LNCaP clone FGC (cell line): Measurements from ENCODE around the gene FUCA1.

Source experiments
- DNase-seq: peaks from one replicate; pipeline ENCODE4 v3.0.0-alpha.2; 2011; ENCODE audit warnings: low read depth
- H3K4me3 ChIP-seq: 2 replicates; pipeline ENCODE4 v1.5.1; 2011; ENCODE audit warnings: mild to moderate bottlenecking, low read depth, low read length, control low read depth
- TF ChIP-seq, protein P1 (sequence below): IDR thresholded peaks from 2 replicates; pipeline ENCODE4 v1.5.1; 2012; ENCODE audit warnings: mild to moderate bottlenecking; ENCODE audit not compliant: control insufficient read depth, insufficient read depth; ENCODE audit errors: extremely low read depth

Gene FUCA1

DNA sequence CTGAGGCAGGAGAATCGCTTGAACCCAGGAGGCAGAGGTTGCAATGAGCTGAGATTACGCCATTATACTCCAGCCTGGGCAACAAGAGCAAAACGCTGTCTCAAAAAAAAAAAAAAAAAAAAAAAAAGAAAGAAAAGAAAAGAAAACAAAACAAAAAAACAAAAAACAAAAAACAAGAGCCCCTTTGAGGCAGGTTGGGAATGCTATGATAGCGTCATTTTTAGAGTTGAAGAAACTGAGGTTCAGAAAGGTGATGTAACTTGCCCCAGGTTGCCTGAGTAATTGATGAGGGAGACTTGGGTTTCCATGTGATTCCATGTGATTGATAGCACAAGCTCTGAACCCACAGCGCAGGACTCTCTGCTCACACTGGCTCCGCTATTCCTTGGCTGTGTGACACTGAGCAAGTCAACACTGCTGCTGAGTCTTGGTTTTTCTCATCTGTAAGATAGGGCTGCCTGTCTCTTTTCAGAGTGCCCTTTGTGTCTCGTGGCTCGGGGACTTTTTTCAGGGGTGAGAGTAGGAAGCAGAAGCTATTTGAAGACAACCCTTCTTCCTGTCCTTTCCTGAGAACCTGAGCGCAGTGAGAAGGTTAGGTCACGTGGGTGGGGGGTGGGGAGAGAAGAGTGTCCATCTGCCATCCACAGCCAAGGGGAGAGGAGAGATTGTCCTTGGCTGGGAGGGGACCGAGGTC lies 42.6 kb upstream of the FUCA1 start:
- H3K4me3 ChIP-seq, result no peak overlapping the region
- TF ChIP-seq, protein P1, sequence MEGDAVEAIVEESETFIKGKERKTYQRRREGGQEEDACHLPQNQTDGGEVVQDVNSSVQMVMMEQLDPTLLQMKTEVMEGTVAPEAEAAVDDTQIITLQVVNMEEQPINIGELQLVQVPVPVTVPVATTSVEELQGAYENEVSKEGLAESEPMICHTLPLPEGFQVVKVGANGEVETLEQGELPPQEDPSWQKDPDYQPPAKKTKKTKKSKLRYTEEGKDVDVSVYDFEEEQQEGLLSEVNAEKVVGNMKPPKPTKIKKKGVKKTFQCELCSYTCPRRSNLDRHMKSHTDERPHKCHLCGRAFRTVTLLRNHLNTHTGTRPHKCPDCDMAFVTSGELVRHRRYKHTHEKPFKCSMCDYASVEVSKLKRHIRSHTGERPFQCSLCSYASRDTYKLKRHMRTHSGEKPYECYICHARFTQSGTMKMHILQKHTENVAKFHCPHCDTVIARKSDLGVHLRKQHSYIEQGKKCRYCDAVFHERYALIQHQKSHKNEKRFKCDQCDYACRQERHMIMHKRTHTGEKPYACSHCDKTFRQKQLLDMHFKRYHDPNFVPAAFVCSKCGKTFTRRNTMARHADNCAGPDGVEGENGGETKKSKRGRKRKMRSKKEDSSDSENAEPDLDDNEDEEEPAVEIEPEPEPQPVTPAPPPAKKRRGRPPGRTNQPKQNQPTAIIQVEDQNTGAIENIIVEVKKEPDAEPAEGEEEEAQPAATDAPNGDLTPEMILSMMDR, result no peak
- no peak for DNase-seq

DNA sequence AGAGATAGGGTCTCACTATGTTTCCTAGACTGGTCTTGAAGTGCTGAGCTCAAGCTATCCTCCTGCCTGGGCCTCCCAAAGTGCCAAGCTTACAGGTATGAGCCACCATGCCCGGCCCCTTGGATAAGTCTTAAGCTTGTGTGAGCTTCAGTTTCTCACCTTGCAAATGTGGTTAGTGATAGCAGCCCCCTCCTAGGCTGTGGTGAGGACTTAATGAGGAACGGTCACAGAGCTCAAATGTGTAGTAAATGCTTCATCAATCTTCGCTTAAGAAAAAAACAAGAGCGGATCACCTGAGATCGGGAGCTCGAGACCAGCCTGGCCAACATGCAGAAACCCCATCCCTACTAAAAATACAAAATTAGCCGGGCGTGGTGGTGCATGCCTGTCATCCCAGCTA lies 42.1 kb upstream of the FUCA1 start:
- DNase-seq, result no peak
- TF ChIP-seq, protein P1, result no peak
- H3K4me3 ChIP-seq, result no peak overlapping the region

DNA sequence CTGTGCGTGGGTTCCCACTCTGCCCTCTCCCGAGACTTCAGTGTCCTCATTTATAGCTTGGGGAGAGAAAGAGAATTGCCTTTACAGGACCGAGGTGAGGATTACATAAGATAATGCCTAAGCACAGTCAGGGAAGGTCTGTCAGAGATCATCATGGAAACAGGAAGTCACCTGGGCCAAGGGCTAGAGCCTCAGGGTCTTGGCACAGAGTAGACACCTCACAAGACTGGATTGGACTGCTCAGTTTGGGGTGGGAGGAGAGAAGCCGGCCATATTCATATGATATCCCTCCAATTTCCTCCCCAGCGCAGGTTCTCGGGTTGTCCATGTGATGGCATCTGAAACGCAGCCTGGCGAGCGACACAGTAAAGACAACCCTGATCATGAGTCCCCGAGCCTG lies 41.3 kb upstream of the FUCA1 start:
- no peak overlapping the region for H3K4me3 ChIP-seq
- no peak for DNase-seq
- TF ChIP-seq, protein P1, result no peak

DNA sequence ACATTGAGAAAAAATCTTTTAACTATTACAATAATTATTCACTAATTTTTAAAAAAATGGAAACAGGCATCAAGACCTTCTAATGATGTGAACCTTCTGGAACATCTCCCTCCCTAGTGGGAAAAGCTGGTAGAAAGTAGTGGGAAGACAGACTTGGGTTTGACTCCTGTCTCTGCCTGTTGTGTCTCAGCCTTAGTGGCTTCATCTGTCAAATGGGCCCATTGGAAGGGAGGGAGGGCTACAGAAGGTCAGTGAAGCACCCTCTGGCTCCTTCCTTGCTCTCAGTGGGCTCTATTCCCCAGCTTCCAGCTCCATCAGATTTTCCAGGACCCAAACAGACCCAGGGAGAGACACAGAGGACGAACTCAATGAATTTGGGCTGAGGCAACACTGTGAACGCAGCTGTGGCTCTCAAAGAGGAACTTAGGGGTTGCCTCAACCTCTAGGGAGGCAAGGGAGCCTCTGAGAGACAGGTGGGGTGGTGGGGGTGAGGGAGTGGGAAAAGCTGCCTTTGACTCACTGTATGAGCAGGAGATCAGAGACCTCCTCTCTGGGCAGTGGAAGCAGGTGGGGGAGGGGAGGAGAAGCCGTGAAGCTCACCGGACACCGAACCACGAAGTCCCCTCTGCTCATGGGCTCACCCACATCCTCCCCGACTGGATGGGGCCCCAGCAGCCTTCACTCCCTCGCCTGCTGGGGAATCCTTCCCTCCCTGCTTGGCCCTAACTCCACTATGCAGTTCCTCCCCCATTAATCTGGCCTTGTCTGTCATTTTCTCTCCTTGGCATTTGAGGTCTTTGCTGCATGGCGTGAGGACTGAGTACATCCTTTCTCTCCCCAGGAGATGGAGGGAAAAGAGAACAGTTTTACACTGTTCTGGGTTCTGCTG lies 40.6 kb upstream of the FUCA1 start:
- DNase-seq, result no peak
- TF ChIP-seq, protein P1, result no peak
- no peak overlapping the region for H3K4me3 ChIP-seq

DNA sequence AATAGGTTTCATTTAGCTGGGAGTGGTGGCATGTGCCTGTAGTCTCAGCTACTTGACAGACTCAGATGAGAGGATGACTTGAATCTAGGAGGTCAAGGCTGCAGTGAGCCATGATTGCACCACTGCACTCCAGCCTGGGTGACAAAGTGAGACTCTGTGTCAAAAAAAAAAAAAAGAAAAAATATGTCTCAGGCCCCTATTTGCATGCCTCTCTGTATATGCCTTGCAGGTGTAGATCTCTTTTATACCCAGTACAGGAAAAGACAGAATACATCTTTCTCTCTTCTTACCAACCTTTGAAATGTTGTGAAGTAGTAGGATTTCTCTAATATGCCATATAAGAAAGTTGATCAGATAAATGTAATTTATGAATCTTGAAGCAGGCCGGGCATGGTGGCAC lies 38.6 kb upstream of the FUCA1 start:
- H3K4me3 ChIP-seq, result no peak overlapping the region
- TF ChIP-seq, protein P1, result no peak
- no peak for DNase-seq

DNA sequence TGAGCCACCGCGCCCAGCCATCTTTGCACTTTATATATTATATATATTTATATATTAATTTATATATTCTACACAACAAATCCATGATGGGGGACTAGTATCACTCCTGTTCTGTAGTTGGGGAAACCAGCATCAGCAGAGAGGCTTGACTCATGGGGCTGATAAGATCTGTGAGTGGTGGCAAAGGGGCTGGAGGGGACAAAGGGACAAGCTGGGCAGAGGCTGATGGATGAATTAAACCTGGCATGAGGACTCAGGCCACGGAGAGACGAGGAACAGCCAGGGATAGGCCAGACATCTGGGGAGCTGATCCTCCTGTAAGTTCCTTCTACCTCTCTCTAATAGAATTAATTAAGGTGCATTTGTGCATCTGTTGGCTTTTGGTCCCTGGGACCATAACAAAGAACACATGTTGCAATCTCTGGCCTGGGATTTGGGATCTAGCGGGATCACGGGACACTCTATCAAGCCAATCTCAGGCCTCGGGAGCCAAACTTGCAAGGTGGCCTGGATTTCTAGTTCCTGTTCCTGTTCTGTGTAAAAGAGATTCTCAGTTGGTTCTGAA lies 37.5 kb upstream of the FUCA1 start:
- no peak for DNase-seq
- TF ChIP-seq, protein P1, result no peak
- no peak overlapping the region for H3K4me3 ChIP-seq
